Measurements from ENCODE around the gene SLC19A1.

SLC19A1 gene

DNA sequence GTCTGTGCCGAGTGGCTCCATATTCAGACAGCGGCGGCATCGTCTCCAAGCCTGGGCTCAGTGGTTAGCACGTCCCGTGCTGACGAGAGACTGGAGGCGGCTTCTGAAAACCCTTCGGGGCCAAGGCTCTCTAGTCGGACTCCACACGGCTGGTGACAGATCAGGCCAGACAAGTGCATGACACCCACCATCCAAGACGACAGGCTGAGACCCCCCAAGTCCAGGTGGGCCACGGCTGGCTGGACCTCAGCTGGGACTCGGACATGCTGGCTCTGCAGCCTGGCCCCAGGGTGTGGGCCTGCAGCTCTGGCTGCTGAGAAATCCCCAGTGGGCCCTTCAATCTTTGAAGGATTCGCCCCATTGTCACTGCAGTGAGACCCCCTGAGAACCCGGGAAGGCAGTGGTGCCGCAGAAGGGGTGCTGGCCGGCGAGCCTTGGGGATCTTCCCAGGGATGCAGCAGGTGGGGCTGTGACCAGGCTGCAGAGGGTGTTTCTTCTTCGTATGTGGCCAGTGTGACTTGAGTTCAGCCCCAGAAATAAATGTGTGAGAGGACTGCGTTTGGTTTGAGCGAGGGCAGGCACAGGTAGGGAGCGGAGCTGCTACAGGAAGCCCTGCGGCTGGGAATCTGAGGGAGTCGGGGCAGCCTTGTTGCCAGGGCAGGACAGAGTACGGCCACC, 15.9 kb upstream of the SLC19A1 start:
- WGBS, 2 experiments, result 92 to 93% methylated on average over 26 of the region's 26 CpGs
- H3K9me3 ChIP-seq (ENCODE audit: control insufficient read depth, low read length), result no peaks in the 10 kb centered on the region
- no peaks in the 10 kb centered on the region for H3K36me3 ChIP-seq (ENCODE audit: control insufficient read depth, insufficient read depth, low read length)
- H3K27ac ChIP-seq (ENCODE audit: insufficient read depth, low read depth, low read length, poor library complexity, severe bottlenecking), result no peak overlapping the region
- no peaks in the 10 kb centered on the region for H3K4me1 ChIP-seq (ENCODE audit: control insufficient read depth, insufficient read depth, low read length)
- H3K4me3 ChIP-seq (ENCODE audit: insufficient read depth, low read depth, low read length), result no peak overlapping the region
- H3K27me3 ChIP-seq (ENCODE audit: control insufficient read depth, insufficient read depth, low read length, poor library complexity, severe bottlenecking), result peaks cover 3% of the 10 kb centered on the region

DNA sequence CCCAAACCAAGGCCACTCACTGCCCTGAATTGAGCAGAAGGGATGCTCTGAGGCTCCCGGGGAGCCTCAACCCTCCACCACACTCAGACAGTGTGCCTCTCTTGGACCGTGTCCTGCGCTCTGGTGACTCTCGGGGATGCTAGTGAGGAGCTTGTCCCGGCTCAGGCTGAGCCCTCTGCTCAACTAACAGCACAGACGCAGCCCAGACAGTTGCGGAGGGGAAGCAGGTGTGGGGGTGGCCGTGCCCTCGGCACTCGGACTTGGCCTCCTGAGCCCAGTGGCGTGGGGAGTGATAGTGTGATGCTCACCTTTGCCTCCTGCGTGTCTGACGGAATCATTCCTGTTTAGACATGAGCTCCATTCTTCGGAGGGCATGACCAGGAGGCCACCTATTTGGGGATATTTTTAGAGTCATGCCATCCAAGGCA, 15.4 kb upstream of the SLC19A1 start:
- no peak overlapping the region for H3K27ac ChIP-seq (ENCODE audit: insufficient read depth, low read depth, low read length, poor library complexity, severe bottlenecking)
- peaks cover 3% of the 10 kb centered on the region for H3K27me3 ChIP-seq (ENCODE audit: control insufficient read depth, insufficient read depth, low read length, poor library complexity, severe bottlenecking)
- H3K4me1 ChIP-seq (ENCODE audit: control insufficient read depth, insufficient read depth, low read length), result no peaks in the 10 kb centered on the region
- no peaks in the 10 kb centered on the region for H3K36me3 ChIP-seq (ENCODE audit: control insufficient read depth, insufficient read depth, low read length)
- WGBS, 2 experiments, result 93 to 95% methylated on average over 14 of the region's 14 CpGs
- no peaks in the 10 kb centered on the region for H3K9me3 ChIP-seq (ENCODE audit: control insufficient read depth, low read length)
- H3K4me3 ChIP-seq (ENCODE audit: insufficient read depth, low read depth, low read length), result no peak overlapping the region

DNA sequence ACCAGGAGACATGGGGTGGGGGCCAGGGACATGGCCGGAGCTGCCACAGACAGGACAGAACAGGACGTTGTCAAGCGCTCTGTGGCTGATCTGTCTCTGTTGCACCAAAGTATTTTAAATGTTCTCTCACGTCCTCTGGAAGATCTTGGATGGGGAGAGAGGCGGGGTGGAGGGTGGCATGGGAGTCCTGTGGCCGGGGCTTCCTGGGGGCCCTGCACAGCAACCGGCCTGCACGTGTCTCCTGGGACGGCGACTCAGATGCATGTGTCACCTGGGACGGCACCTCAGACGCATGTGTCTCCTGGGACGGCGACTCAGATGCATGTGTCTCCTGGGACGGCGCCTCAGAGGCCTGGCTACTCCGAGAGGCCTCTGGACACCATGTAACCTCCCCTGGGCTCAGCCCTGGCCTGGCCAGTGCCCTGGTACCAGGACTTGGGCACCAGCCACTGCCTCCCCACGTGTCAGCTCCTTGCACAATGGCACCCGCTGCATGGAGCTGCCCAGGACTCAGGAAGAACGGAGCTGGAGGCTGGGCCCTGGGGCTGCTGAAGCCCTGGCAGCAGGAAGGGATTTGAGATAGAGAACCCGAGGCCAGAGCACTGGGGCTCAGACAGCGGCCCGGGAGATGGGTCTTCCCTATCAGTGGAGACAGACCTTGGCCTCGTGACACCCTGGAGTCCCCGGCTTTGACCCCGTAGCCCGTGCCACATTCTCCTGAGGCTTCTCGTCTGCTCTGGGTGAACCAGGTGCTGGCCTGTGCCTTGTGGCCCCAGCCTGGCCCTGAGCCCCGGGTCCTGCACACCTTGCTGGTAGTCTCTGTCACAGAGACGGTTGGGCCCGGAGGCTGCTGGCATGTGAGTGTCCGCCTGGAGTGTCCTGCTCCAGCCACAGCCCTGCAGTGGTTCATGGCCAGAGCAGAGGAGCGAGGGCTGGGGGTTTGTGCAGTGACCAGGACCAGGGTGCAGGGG, 14.7 kb upstream of the SLC19A1 start:
- Histone ChIP-seq H3K4me3 (ENCODE audit: insufficient read depth, low read depth, low read length) (no peak overlapping the region), H3K36me3 (ENCODE audit: control insufficient read depth, insufficient read depth, low read length) (no peaks in the 10 kb centered on the region), H3K27me3 (ENCODE audit: control insufficient read depth, insufficient read depth, low read length, poor library complexity, severe bottlenecking) (peaks cover 3% of the 10 kb centered on the region), H3K9me3 (ENCODE audit: control insufficient read depth, low read length) (no peaks in the 10 kb centered on the region), H3K4me1 (ENCODE audit: control insufficient read depth, insufficient read depth, low read length) (no peaks in the 10 kb centered on the region), H3K27ac (ENCODE audit: insufficient read depth, low read depth, low read length, poor library complexity, severe bottlenecking) (no peak overlapping the region)
- 94 to 95% methylated on average over 33 of the region's 33 CpGs for WGBS, 2 experiments

DNA sequence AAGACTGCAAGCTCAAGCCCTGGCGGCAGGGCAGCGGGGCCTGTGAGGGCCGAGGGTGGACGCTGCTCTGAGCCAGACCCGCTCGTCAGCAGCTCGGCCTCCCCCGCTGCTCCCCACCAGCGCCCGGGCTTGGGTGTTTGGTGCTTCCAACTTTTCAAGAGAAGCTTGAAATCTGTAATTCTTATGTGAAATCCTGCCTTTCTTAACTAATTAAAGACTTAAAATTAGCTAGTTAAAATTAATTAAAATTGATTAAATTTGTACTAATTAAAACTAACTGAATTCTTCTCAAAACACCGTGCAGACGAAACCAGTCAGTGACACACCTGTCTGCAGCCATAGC, 14.0 kb upstream of the SLC19A1 start:
- Histone ChIP-seq H3K9me3 (ENCODE audit: control insufficient read depth, low read length) (no peaks in the 10 kb centered on the region), H3K4me3 (ENCODE audit: insufficient read depth, low read depth, low read length) (no peak overlapping the region), H3K4me1 (ENCODE audit: control insufficient read depth, insufficient read depth, low read length) (no peaks in the 10 kb centered on the region), H3K27ac (ENCODE audit: insufficient read depth, low read depth, low read length, poor library complexity, severe bottlenecking) (no peak overlapping the region), H3K36me3 (ENCODE audit: control insufficient read depth, insufficient read depth, low read length) (no peaks in the 10 kb centered on the region), H3K27me3 (ENCODE audit: control insufficient read depth, insufficient read depth, low read length, poor library complexity, severe bottlenecking) (peaks cover 3% of the 10 kb centered on the region)
- WGBS, 2 experiments, result 25 to 27% methylated on average over 12 of the region's 12 CpGs

DNA sequence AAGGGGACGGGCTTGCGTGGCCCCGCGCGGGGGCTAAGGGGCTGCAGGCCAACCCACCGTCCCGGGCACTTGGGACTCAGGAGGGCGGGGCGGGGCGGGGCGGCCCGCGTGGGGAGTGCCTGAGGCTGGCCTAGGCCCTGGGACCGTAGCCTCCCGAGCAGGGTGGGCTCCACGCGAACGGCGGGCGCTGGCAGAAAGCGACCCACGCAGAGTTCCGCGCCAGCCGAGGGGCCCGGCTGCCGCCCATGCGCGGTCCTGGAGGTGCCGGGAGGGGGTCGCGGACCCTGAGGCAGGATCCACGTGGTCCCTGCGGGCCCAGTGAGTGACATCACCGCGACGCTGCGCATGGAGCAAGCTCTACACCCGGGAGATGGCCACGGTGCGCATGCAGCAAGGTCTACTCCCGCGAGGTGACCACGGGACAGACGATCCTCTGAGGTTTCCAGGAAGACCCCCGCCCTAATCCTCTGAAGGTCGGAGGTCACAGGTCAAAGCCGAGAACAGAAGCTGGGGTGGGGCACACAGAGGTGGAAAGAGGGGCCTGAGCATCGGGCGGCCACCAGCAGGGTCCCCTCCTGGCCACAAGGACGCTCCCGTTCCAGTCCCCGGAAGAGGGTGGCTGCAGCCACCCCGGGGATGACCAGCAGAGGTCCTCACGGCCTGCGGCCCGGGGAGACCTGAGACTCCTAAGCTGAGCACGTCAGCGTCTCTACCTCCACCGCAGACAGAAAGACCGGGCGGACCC, 13.5 kb upstream of the SLC19A1 start:
- H3K4me1 ChIP-seq (ENCODE audit: control insufficient read depth, insufficient read depth, low read length), result no peaks in the 10 kb centered on the region
- 1% methylated on average over 62 of the region's 62 CpGs for WGBS, 2 experiments
- H3K36me3 ChIP-seq (ENCODE audit: control insufficient read depth, insufficient read depth, low read length), result no peaks in the 10 kb centered on the region
- H3K4me3 ChIP-seq (ENCODE audit: insufficient read depth, low read depth, low read length), result peak overlapping the region; percentile 36
- H3K9me3 ChIP-seq (ENCODE audit: control insufficient read depth, low read length), result no peaks in the 10 kb centered on the region
- H3K27ac ChIP-seq (ENCODE audit: insufficient read depth, low read depth, low read length, poor library complexity, severe bottlenecking), result peak overlapping the region; percentile 41
- peaks cover 3% of the 10 kb centered on the region for H3K27me3 ChIP-seq (ENCODE audit: control insufficient read depth, insufficient read depth, low read length, poor library complexity, severe bottlenecking)

DNA sequence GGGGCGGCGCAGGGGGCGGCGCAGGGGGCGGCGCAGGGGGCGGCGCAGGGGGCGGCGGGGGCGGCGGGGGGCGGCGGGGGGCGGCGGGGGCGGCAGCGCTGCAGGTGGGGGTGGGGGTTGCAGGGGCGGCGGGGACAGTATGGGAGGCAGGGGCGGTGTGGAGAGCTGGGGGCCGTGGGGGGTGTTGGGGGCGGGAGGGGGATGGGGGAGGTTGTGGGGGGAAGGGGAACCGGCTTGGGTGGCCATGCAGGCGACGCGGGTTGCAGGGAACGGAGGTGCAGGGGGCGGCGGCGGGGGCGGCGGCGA, 13.0 kb upstream of the SLC19A1 start:
- no peak overlapping the region for H3K27ac ChIP-seq (ENCODE audit: insufficient read depth, low read depth, low read length, poor library complexity, severe bottlenecking)
- no peaks in the 10 kb centered on the region for H3K4me1 ChIP-seq (ENCODE audit: control insufficient read depth, insufficient read depth, low read length)
- peaks cover 3% of the 10 kb centered on the region for H3K27me3 ChIP-seq (ENCODE audit: control insufficient read depth, insufficient read depth, low read length, poor library complexity, severe bottlenecking)
- no peaks in the 10 kb centered on the region for H3K36me3 ChIP-seq (ENCODE audit: control insufficient read depth, insufficient read depth, low read length)
- no peaks in the 10 kb centered on the region for H3K9me3 ChIP-seq (ENCODE audit: control insufficient read depth, low read length)
- H3K4me3 ChIP-seq (ENCODE audit: insufficient read depth, low read depth, low read length), result peak overlapping the region; percentile 36
- WGBS, 2 experiments, result 0% methylated on average over 11 to 17 of the region's 34 CpGs

DNA sequence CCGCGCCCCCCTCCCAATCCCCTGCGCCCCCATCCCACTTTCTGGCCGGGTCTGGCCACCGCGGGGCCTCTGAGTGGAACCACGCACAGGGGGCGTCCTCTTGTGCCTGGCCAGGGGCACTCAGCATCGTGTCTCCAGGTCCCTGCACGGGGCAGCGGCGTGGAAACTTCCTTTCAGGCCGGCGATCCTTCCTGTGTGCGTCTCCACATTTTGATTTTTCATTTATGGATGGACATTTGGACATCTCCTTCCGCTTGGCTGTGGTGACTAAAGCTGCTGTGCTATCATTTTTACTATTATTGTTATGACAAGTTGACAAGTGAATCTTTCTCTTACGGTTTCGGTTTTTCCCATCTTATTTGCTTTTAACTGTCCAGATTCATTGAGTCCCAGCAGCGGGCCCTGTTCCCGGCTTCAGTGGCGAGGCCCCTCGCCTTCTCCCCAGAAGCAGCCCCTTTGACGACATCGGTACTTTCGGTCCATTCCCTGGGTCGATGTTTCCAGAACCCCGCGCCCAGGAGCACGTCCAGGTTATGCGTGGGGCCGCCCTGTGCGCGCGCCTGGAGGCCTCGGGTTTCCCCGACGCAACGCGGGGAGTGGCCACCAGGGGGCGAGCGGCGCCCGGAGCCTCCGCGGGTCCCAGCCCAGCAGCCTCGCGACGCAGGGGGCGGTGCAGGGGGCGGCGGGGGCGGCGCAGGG, 12.4 kb upstream of the SLC19A1 start:
- Histone ChIP-seq H3K9me3 (ENCODE audit: control insufficient read depth, low read length) (no peaks in the 10 kb centered on the region), H3K4me3 (ENCODE audit: insufficient read depth, low read depth, low read length) (peak overlapping the region; percentile 35), H3K27me3 (ENCODE audit: control insufficient read depth, insufficient read depth, low read length, poor library complexity, severe bottlenecking) (peaks cover 3% of the 10 kb centered on the region), H3K36me3 (ENCODE audit: control insufficient read depth, insufficient read depth, low read length) (no peaks in the 10 kb centered on the region), H3K4me1 (ENCODE audit: control insufficient read depth, insufficient read depth, low read length) (no peaks in the 10 kb centered on the region), H3K27ac (ENCODE audit: insufficient read depth, low read depth, low read length, poor library complexity, severe bottlenecking) (no peak overlapping the region)
- WGBS, 2 experiments, result 7 to 8% methylated on average over 51 to 53 of the region's 53 CpGs

DNA sequence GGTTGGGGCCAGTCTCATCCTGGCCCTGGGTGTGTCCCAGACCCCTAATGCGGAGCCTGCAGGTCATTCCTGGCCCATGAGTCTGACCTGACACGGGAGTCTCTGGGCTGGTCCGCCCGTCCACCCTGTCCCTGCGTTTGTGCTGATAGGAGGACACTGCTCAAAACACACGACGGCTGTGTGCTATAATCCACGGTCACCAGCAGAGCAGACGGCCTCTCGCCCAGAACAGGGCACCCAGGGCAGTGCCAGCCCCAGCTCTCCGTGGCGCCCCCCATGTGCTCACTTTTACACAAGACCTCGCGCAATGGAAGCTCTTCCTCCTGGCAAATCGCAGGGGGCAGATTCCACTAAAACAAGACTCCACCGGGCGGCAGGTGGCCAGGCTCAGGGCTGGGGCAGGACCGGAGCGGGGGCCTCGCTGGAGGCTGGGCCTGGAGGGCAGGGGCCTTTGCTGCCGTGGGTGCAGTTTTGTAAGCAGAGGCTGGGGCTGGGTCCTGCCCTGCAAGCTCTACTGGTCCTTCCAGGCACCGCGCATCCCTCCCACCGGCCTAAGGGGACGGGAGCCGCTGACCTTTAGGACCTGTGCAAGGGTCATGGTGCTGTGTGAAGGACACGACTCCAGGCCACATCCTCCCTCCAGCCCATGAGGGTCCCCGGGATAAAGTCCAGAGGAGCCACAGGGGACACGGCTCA, 10.6 kb upstream of the SLC19A1 start:
- no peaks in the 10 kb centered on the region for H3K36me3 ChIP-seq (ENCODE audit: control insufficient read depth, insufficient read depth, low read length)
- no peak overlapping the region for H3K27ac ChIP-seq (ENCODE audit: insufficient read depth, low read depth, low read length, poor library complexity, severe bottlenecking)
- WGBS, 2 experiments, result 88 to 90% methylated on average over 29 of the region's 29 CpGs
- no peaks in the 10 kb centered on the region for H3K9me3 ChIP-seq (ENCODE audit: control insufficient read depth, low read length)
- H3K27me3 ChIP-seq (ENCODE audit: control insufficient read depth, insufficient read depth, low read length, poor library complexity, severe bottlenecking), result peaks cover 3% of the 10 kb centered on the region
- H3K4me1 ChIP-seq (ENCODE audit: control insufficient read depth, insufficient read depth, low read length), result no peaks in the 10 kb centered on the region
- no peak overlapping the region for H3K4me3 ChIP-seq (ENCODE audit: insufficient read depth, low read depth, low read length)

DNA sequence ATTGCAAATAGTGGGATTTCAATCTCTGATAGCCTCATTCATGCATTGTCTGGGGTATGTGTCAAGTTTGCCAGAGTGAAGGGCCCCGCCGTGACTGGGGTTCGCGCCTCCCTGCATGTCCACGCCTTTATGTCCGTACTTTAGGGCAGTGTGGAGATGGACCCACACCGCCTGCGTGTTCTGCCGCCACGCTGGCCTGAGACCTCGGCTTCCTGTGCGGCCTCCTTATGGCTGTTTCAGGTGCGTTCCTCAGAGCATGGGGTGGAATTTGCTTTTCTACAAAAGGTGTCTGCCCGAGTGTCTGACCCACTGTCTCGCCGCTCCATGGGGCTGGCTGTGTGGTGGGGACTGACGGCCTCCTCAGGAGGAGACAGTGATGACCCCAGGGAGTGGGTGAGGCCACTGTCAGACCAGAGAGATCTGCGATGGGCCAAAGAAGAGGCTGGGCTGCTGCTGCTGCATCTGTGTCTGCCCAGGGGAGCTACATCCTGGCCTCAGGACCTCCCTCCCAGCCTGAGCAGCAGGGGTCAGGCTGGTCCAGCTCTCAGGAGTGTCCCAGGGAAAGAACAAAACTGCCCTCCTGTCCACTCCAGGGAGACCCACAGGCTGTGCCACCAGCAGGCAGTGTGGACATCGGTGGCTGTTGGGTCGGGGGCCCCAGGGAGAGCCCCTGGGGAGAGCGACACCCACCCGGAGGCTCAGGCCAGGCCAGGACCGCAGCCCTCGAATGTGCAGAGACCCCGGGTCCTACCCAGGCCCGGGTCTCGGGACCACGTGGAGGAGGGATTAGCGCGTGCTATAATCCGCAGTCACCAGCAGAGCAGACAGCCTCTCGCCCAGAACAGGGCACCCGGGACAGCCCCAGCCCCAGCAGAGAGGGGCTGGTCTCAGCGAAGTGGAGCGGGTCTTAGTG, 9.8 kb upstream of the SLC19A1 start:
- no peaks in the 10 kb centered on the region for H3K4me1 ChIP-seq (ENCODE audit: control insufficient read depth, insufficient read depth, low read length)
- no peaks in the 10 kb centered on the region for H3K9me3 ChIP-seq (ENCODE audit: control insufficient read depth, low read length)
- H3K27me3 ChIP-seq (ENCODE audit: control insufficient read depth, insufficient read depth, low read length, poor library complexity, severe bottlenecking), result peaks cover 3% of the 10 kb centered on the region
- H3K36me3 ChIP-seq (ENCODE audit: control insufficient read depth, insufficient read depth, low read length), result no peaks in the 10 kb centered on the region
- H3K27ac ChIP-seq (ENCODE audit: insufficient read depth, low read depth, low read length, poor library complexity, severe bottlenecking), result no peak overlapping the region
- H3K4me3 ChIP-seq (ENCODE audit: insufficient read depth, low read depth, low read length), result no peak overlapping the region
- 91 to 92% methylated on average over 35 of the region's 35 CpGs for WGBS, 2 experiments

Measured in ectodermal cell (in vitro differentiated cells).